Panc1 (cell line): ENCODE measurements around the gene GCK. TPM values are rescaled to one million over a fixed set of nuclear protein-coding genes. Genes with fewer than 3 reads are reported as not detected.

ENCODE experiments used
- ATAC-seq: fragments of 200-7000 bp; cut with Tn5 transposase; 2 replicates; pipeline ENCODE4 v1.9.1; 2020; ENCODE audit warnings: mild to moderate bottlenecking, moderate library complexity
- BruUV-seq: library from RNA; stranded (reverse); fragments of 400-500 nt; replicated peaks from 2 replicates; lab custom pipeline; 2021; lab: Mats Ljungman, UMichigan
- CTCF ChIA-PET: fragments of 300-600 bp; sonication (Branson Sonifier 250); formaldehyde crosslinking; loops from one replicate; lab custom pipeline; 2022; ENCODE audit warnings: antibody characterized with exemption; lab: Charles Lee
- POLR2A ChIA-PET: fragments of 300-600 bp; sonication (Branson Sonifier 250); formaldehyde crosslinking; loops from one replicate; lab custom pipeline; 2022; ENCODE audit warnings: antibody characterized with exemption; lab: Charles Lee
- DNase-seq: peaks from one replicate; pipeline ENCODE4 v3.0.0-alpha.2; 2010; ENCODE audit warnings: low read depth, low spot score
- H3K27ac ChIP-seq: 2 replicates; pipeline ENCODE4 v1.5.1; 2011; ENCODE audit warnings: mild to moderate bottlenecking, low read length, inconsistent platforms
- H3K27me3 ChIP-seq: fragments of 200-500 bp; sonication (Bioruptor generic); 2 replicates; pipeline ENCODE4 v1.6.0; 2014; ENCODE audit warnings: low read length, inconsistent platforms; ENCODE audit not compliant: control insufficient read depth, insufficient read depth
- H3K36me3 ChIP-seq: fragments of 200-500 bp; sonication (Bioruptor generic); 2 replicates; pipeline ENCODE4 v1.5.1; 2014; ENCODE audit warnings: inconsistent platforms, mild to moderate bottlenecking, low read length, moderate library complexity; ENCODE audit not compliant: control insufficient read depth, insufficient read depth
- H3K4me1 ChIP-seq: 2 replicates; pipeline ENCODE4 v1.5.1; 2011; ENCODE audit warnings: inconsistent platforms, mild to moderate bottlenecking, low read length, moderate library complexity; ENCODE audit not compliant: control insufficient read depth, insufficient read depth
- H3K4me3 ChIP-seq, 2 experiments: 2 replicates each; pipeline ENCODE4 v1.5.1; 2011 to 2012; ENCODE audit warnings: low read depth in 2 of 2, low read length in 2 of 2, mild to moderate bottlenecking in 2 of 2, inconsistent platforms in 1 of 2, moderate library complexity in 1 of 2
- H3K9me3 ChIP-seq: fragments of 200-500 bp; sonication (Bioruptor generic); 2 replicates; pipeline ENCODE4 v1.5.1; 2014; ENCODE audit warnings: low read depth, mild to moderate bottlenecking, inconsistent platforms, low read length, moderate library complexity; ENCODE audit not compliant: control insufficient read depth, insufficient read depth
- CTCF ChIP-seq: fragments of 450-650 bp; IDR thresholded peaks from 2 replicates; pipeline ENCODE4 v1.5.1; 2017; ENCODE audit warnings: mild to moderate bottlenecking
- POLR2AphosphoS5 ChIP-seq: IDR thresholded peaks from 2 replicates; pipeline ENCODE4 v1.6.1; 2012; ENCODE audit warnings: mild to moderate bottlenecking, low read depth, low read length, moderate library complexity
- REST ChIP-seq, 2 experiments: IDR thresholded peaks; 2 replicates each; pipeline ENCODE4 v1.6.1; 2011 to 2012; ENCODE audit warnings: low read depth in 2 of 2, control low read depth in 1 of 2, low read length in 1 of 2, mild to moderate bottlenecking in 1 of 2, moderate library complexity in 1 of 2; ENCODE audit not compliant: insufficient read depth in 1 of 2
- SIN3A ChIP-seq: IDR thresholded peaks from 2 replicates; pipeline ENCODE4 v1.6.1; 2012; ENCODE audit warnings: low read depth, mild to moderate bottlenecking, low read length, moderate library complexity, borderline replicate concordance; ENCODE audit not compliant: insufficient read depth
- TCF7L2 ChIP-seq: IDR thresholded peaks from 2 replicates; pipeline ENCODE4 v1.6.1; 2011; ENCODE audit warnings: mild to moderate bottlenecking, low read depth, low read length, inconsistent platforms
- in situ Hi-C: cut with HindIII; loops from 2 replicates; pipeline ENCODE4 v1.10.0; 2016; ENCODE audit warnings: low sequenced_read_pairs, low pct_unique_long_range_greater_than_20kb
- intact Hi-C: fragments of 100-400 bp; cut with micrococcal nuclease; formaldehyde crosslinking; loops from one replicate; pipeline ENCODE4 v1.10.0; 2022; ENCODE audit not compliant: unreplicated experiment
- total RNA-seq: library from RNA; stranded (reverse); gene quantifications from one replicate; pipeline ENCODE4 v1.2.1, GENCODE V29; 2021; ENCODE audit not compliant: unreplicated experiment

The GCK gene
- total RNA-seq, 1 experiment from 2014 or later = 0.36 TPM

- ATAC-seq = no peak
- Histone ChIP-seq H3K27me3 (no peaks in the 10 kb centered on the region), H3K36me3 (no peaks in the 10 kb centered on the region), H3K4me3 (no peak overlapping the region), H3K9me3 (no peaks in the 10 kb centered on the region), H3K4me1 (no peaks in the 10 kb centered on the region), H3K27ac (no peak overlapping the region)
- in situ Hi-C loops = no loop called here
- TF ChIP-seq CTCF (no peak), POLR2AphosphoS5 (no peak), REST (IDR thresholded peaks at IDR 0.05; ENCODE audit: insufficient read depth in 1 of 2, low read depth in 2 of 2, low read length in 1 of 2) (no peak), TCF7L2 (no peak), SIN3A (no peak)
- ChIA-PET POLR2A (no interaction called here), CTCF (interaction anchor here (0.6 to 1.3 kb wide), 2 partner anchors 65 to 74 kb away, joined by 3 to 4 read pairs; no protein-coding TSS in a partner anchor)
- intact Hi-C loops = loop anchor here (5.0 kb wide), 2 partner anchors 64 to 124 kb away; no protein-coding TSS in a partner anchor
- no peak for DNase-seq
- BruUV-seq = no TSS peak
These were observed 6.7 kb upstream of the GCK start for GRCh38 chr7:44195889-44196288.

- ChIA-PET POLR2A (no interaction called here), CTCF (no interaction called here)
- Histone ChIP-seq H3K4me3 (no peak overlapping the region), H3K27me3 (no peaks in the 10 kb centered on the region), H3K4me1 (no peaks in the 10 kb centered on the region), H3K36me3 (no peaks in the 10 kb centered on the region), H3K27ac (no peak overlapping the region), H3K9me3 (no peaks in the 10 kb centered on the region)
- intact Hi-C loops = loop anchor here (5.0 kb wide), 2 partner anchors 62 to 122 kb away; no protein-coding TSS in a partner anchor
- in situ Hi-C loops = no loop called here
- no TSS peak for BruUV-seq
- ATAC-seq (no peak), DNase-seq (no peak)
- TF ChIP-seq SIN3A = no peak
- no peak for TF ChIP-seq REST (IDR thresholded peaks at IDR 0.05; ENCODE audit: insufficient read depth in 1 of 2, low read depth in 2 of 2, low read length in 1 of 2)
- TF ChIP-seq CTCF = no peak
- no peak for TF ChIP-seq TCF7L2
- no peak for TF ChIP-seq POLR2AphosphoS5
These were observed 5.4 kb upstream of the GCK start for GRCh38 chr7:44194562-44195145.
